Endothelial cell (in vitro differentiated cells): ENCODE data around the gene SECISBP2L. TPM values are rescaled to one million over a fixed set of nuclear protein-coding genes. Genes with fewer than 3 reads are reported as not detected.

ENCODE experiments used
- DNase-seq: peaks from one replicate; pipeline ENCODE4 v3.0.0; 2021; ENCODE audit warnings: low spot score
- H3K27ac Mint-ChIP-seq: one replicate; pipeline ENCODE4 v1.8.0; 2021; ENCODE audit warnings: mixed read lengths, inconsistent platforms; ENCODE audit not compliant: unreplicated experiment
- H3K27me3 Mint-ChIP-seq: one replicate; pipeline ENCODE4 v1.8.0; 2021; ENCODE audit warnings: mild to moderate bottlenecking, moderate library complexity, mixed read lengths, inconsistent platforms; ENCODE audit not compliant: unreplicated experiment
- H3K36me3 Mint-ChIP-seq: one replicate; pipeline ENCODE4 v1.8.0; 2021; ENCODE audit warnings: mild to moderate bottlenecking, low read depth, mixed read lengths, inconsistent platforms; ENCODE audit not compliant: unreplicated experiment
- H3K4me1 Mint-ChIP-seq: one replicate; pipeline ENCODE4 v1.8.0; 2021; ENCODE audit warnings: mild to moderate bottlenecking, mixed read lengths, inconsistent platforms; ENCODE audit not compliant: unreplicated experiment
- H3K4me3 Mint-ChIP-seq: one replicate; pipeline ENCODE4 v1.8.0; 2021; ENCODE audit warnings: mild to moderate bottlenecking, mixed read lengths, inconsistent platforms; ENCODE audit not compliant: unreplicated experiment
- H3K9me3 Mint-ChIP-seq: one replicate; pipeline ENCODE4 v1.8.0; 2021; ENCODE audit warnings: mixed read lengths, inconsistent platforms; ENCODE audit not compliant: unreplicated experiment
- CTCF ChIP-seq: fragments of 200-600 bp; sonication (generic); IDR thresholded peaks from one replicate; pipeline ENCODE4 v1.5.0; 2021; ENCODE audit warnings: antibody characterized with exemption; ENCODE audit not compliant: unreplicated experiment
- total RNA-seq: library from RNA; stranded (reverse); fragmentation: NEBNext Ultra II Directional; extraction: Animal tissue kit (Norgen Biotek cat#: 25700); gene quantifications from one replicate; pipeline ENCODE4 v1.2.1, GENCODE V29; 2021; ENCODE audit not compliant: unreplicated experiment

Gene SECISBP2L
- total RNA-seq, 1 donor from 2014 or later: 44.3 TPM

DNA sequence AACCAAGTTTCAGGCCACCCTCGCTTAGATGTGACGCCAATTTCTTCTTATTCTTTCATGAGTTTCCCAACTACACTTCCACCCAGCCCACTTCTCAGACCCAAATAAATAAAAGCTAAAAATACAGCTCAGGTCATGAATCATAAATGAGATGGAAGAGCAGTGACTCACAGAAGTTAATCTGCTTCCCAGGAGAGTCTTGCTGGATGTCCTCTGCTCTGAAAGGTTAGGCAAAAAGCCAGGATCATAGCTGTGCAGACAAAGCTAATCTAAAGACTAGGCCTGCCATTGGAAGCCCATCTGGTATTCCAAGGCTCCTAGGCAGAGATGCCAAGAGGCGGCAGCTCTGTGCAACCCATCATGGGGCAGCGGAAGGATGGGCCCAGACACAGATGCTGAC, 106.6 kb downstream of the SECISBP2L start:
- Mint-ChIP-seq H3K27me3 (no peaks in the 10 kb centered on the region), H3K4me1 (no peaks in the 10 kb centered on the region), H3K9me3 (no peaks in the 10 kb centered on the region), H3K36me3 (no peaks in the 10 kb centered on the region), H3K4me3 (no peak overlapping the region), H3K27ac (no peak overlapping the region)
- DNase-seq: no peak
- TF ChIP-seq CTCF: no peak

Other genes with a start within 250 kb of the SECISBP2L start
- gene CEP152, start 235.4 kb downstream of the SECISBP2L start, total RNA-seq: 4.7 TPM
- 126 TPM for gene EID1, start 168.3 kb downstream of the SECISBP2L start, total RNA-seq
- gene SHC4, start 82.5 kb downstream of the SECISBP2L start, total RNA-seq: 6.8 TPM
- gene COPS2, start 109.2 kb upstream of the SECISBP2L start, total RNA-seq: 71.8 TPM
- 25.7 TPM for gene GALK2, start 123.8 kb upstream of the SECISBP2L start, total RNA-seq